ENCODE measurements around the gene PHC3.
"Not testable (repeated sequence)": the region's sequence is repeated elsewhere in the genome, so short reads cannot be mapped to it uniquely, and the experiment has no call there.

Gene PHC3

DNA sequence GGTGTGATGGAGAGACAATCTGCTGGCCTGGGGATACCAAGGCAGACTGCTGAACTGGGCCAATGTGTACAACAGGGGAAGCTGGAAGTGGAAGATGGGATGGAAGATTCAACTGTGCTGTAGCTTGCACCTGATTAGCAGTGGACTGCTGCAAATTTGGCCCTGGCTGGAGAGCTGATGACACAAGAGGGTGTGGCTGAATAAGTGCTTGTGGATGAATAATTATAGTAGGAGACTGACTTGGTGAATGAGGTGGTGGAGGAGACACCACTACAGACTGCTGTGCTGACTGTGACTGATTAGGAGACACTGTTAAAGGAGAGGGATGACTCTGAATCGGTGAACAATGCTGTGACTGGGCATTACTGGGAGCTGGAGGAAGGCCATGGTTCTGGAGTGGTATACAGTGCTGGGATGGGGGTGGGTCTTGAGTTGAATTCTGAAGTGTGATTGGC is 52.5 kb downstream of the PHC3 start:
- DNase-seq = no peak
- ATAC-seq = peak; percentile 75

DNA sequence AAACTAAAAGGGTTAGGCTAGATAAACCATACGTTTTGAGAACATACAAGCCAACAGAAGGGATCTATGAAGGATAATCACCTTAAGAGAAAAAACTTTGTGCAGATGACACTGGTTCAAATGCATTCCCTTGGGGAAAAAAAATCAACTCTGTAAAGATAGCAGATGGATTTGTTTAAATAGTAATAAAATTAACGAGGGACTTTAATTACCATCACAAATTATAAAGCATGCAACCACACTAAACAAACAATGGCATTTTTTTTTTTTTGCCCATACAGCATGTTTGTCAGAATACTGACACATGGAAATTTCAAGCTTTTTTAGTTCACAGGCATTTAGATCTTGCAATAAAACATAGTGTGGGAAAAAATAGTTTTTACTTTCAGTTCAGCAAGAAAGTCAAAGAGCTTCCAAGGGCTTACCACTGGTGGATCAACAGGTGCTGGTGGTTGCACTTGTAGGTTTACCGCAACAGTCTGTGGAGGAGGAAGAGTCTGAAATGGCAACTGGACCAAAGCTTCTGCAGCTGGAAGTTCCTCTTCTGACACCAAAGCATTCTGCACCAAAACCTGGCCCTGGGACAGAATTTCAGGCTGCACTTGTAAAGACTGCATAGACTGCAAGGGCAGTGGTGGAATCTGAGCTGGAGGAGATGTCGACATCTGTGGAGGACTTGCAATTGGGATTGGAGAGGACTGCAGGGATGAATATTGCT is 53.1 kb downstream of the PHC3 start:
- DNase-seq (peak; percentile 14), ATAC-seq (peak; percentile 31)

GRCh38 chr3:170117134-170117533 is 64.4 kb downstream of the PHC3 start:
- ATAC-seq = no peak

GRCh38 chr3:170114165-170114564 is 67.4 kb downstream of the PHC3 start:
- ATAC-seq, DNase-seq: not testable (repeated sequence)

More at GRCh38 chr3:170117134-170117533, 64.4 kb downstream of the PHC3 start:
- no peak for DNase-seq

GRCh38 chr3:170111147-170111771 is 70.3 kb downstream of the PHC3 start:
- ATAC-seq (no peak), DNase-seq (no peak)

DNA sequence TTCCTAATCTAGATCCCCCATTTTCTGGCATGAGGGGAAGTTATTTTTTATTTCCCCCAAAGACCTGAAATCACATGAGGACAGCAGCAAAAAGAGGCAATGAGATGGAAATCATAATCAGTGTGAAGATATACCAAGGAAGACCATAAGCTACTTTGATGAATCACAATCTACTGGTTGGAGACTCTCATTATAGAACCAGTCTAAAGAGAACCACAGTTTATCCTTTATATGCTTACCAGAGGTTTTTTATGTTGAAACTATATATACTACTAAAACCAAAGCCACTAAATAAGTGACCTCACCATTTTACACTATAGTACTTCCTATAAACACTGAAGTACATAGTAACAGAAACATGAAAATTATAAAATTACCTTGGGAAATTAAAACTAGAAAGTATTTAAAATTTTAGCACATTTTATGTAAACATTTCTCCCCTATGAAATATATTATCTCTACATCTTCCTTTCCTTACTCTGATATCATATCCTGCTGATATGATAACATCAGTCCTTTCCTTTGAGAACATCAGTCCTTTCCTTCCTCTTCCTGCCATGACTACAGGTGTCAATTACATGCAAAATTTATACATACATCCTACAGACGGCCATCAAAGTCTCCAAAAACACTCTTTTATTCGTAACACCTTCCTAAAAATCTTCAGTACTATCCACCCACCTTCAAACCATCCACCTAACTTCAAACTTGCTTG is 71.8 kb downstream of the PHC3 start:
- ATAC-seq = no peak
- DNase-seq = no peak

- no peak for ATAC-seq
- no peak for DNase-seq
These were observed 72.6 kb downstream of the PHC3 start for GRCh38 chr3:170108955-170109354.

DNA sequence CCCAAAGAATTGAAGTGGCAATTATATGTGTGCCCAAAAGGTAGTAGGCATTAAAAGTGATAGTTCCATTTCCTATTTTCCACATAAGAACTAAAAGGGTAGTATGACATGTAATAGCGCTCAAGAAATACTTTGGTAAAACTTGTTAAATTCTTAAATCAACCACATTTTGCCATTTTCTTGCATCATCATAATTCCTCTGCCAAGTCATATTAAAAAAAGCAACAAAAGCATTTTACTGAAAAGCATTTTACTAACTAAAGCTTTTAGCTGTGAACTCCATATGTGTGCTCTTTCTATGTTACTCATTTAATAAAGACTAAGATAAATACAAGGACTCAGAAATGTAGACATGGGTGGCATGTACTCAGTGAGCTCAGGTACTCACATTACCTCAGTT is 73.6 kb downstream of the PHC3 start:
- no peak for ATAC-seq
- no peak for DNase-seq

- DNase-seq = no peak
- no peak for ATAC-seq
These were observed 79.1 kb downstream of the PHC3 start for GRCh38 chr3:170102431-170102830.

- DNase-seq = no peak
- ATAC-seq = no peak
These were observed 80.6 kb downstream of the PHC3 start for GRCh38 chr3:170100944-170101343.

GRCh38 chr3:170098753-170099152 is 82.8 kb downstream of the PHC3 start:
- no peak for ATAC-seq
- no peak for DNase-seq

DNA sequence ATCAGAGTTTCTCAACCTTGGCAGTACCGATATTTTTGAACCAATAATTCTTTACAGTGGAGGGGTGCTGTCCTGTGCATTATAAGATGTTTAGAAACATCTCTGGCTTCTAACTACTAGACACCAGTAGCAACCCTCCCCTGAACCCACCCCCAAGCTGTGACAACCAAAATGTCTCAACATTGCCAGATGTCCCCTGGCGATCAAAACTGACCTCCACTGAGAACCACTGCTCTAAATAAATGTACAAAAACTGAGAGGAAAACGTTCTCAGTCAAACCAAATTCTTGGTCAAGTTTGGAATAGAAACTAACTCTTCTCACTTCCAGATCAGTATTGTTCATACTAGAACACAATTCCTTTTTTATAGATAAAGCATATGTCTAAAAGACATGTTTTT is 85.2 kb downstream of the PHC3 start:
- DNase-seq (no peak), ATAC-seq (no peak)

- ATAC-seq = no peak
- DNase-seq = no peak
These were observed 85.8 kb downstream of the PHC3 start for GRCh38 chr3:170095771-170096170.

DNA sequence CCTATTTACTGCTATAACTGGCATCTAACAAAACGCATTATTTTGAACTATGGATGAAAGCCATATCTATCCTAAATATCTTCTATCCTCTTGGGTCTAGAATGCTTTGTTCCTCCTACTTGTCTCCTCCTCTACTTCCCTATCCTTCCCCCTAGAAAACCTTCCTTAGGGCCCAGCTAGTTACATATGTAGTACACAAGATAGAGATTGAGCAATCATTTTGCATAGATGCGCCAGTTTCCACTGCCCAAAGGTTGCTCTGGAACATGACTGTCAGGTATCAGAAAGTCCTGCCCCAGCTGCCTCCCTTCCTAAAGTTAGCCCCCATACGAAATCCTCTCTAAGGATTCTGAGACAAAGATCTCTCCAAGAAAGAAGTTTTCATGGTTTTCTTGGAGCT is 88.6 kb downstream of the PHC3 start:
- no peak for ATAC-seq
- no peak for DNase-seq

GRCh38 chr3:170090601-170090981 is 90.9 kb downstream of the PHC3 start:
- DNase-seq = no peak
- no peak for ATAC-seq

DNA sequence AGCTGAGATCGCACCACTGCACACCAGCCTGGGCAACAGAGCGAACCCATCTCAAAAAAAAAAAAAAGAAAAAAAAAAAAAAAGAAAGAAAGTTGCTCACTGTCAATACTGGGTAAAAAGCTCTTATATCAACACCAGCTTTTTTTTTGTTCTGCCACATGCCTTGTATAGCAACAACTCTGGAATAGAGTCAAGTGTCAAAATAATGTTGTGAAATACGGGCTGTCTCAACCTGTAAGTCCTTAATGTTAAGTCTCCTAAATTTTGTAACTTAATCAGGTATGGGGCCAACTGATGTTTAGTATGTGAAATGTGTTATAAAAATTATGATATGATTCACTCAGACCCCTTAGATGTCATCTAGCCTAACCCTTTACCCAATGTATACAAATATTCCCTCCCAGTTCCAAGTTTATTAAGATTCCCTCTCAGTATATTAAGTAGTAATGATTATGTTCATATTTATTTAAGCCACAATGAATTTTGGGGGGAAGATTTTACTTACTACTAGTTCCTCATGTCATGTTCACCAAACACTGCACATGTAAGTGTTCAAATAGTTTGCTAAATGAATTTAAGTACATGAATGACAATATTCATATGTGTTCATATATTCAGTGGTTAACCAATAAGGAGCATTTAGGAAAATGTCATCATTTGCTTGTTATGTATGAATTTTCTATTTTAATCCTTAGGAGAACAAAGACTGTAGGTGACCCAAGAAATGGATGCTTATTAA is 91.5 kb downstream of the PHC3 start:
- DNase-seq (no peak), ATAC-seq (no peak)

- no peak for ATAC-seq
- no peak for DNase-seq
These were observed 96.1 kb downstream of the PHC3 start for GRCh38 chr3:170085396-170085795.

DNA sequence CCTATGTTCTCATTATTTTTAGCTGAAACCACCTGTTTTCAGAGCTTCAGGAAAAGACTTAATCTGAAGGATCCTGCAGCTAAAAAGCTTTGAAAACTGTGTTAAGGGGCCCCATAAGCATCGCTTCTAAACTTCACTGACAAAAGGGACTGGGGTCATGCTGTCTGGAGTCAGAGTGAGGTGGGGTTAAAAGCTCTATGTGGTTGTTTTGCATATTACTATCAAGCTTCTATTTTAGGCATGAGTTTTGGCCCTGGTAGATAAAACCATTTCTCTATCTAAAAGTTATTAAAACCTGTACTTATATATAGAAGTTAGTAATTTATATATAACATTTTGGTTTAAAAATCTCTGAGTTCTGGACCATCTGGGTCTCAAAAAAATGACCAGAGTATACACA is 98.2 kb downstream of the PHC3 start:
- DNase-seq (no peak), ATAC-seq (no peak)

DNA sequence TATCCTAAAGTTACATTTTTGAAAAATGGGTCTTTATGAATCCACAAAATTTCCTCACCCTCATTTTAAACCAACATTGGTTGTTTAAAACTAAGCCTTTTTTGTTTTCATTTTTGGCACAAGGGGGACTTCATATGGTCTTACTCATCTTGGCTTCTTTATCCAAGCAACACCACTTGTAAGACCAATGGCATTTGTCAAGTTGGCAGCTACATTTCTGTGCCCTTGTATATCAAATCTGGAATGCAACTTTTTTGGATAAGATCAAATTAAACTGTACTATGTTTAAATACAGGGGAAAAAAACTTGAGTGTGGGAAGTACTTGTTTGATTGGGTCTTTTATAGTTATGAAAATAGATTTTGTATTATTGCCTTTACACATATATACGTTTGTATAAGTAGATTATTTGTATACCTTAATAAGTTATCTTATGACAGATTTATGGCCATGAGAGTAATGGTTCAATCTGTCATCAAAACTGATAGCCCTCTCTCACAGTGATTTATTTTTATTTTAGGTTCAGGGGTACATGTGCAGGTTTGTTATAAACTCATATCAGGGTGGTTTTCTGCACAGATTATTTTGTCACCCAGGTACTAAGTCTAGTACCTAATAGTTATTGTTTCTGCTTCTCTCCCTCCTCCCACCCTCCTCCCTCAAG is 100.3 kb downstream of the PHC3 start:
- ATAC-seq (no peak), DNase-seq (no peak)

- DNase-seq (no peak), ATAC-seq (no peak)
These were observed 100.9 kb downstream of the PHC3 start for GRCh38 chr3:170080605-170081004.

GRCh38 chr3:170079536-170080165 is 101.9 kb downstream of the PHC3 start:
- no peak for ATAC-seq

More at GRCh38 chr3:170079536-170080165, 101.9 kb downstream of the PHC3 start:
- DNase-seq = no peak
